Measurements from ENCODE around the gene ATP2C2. TPM values are rescaled to one million over a fixed set of nuclear protein-coding genes. Genes with fewer than 3 reads are reported as not detected.

Gene ATP2C2
- total and polyA plus RNA-seq, 2 of the 8 experiments (the other 6 are each of a cell fraction or from before 2014, with no cell fraction given), result 1.2 to 2.8 TPM

DNA sequence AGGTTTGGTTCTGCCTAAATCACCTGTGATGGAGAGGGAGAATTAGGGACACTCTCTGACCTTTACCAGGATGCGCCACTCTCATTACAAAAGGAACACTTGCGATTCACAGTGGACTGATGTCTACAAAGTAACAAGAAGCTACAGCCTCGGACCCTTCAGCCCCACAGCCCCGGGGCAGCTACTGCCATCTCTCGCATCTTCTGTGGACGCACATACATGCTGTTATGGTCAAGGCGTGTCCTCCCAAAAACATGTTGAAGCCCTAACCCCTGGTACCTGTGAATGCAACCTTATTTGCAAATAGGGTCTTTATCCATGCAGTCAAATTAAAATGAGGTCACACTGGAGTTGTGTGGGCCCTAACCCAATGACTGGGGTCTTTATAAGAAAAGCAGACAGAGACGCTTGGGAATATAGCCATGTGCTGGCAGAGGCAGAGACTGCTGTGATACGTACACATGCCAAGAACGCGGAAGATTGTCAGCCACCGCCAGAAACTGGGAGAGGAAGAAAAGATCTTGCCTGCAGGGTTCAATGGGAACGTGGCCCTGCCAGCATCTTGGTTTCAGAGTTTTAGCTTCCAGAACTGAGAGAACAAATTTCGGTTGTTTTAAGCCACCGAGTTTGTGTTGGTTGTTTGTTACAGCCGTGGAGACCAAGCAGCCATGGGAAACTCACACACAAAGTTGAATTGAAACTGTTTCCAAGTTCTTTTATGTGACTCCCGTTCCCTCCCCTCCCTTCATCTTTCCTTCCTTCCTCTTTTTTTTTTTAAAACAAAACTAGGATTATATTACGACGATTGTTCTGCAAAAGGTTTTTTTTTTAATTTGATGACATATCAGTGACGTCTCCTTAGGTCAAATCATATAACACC lies 23.1 kb downstream of the ATP2C2 start (continued):
- TF ChIP-seq, protein P1, sequence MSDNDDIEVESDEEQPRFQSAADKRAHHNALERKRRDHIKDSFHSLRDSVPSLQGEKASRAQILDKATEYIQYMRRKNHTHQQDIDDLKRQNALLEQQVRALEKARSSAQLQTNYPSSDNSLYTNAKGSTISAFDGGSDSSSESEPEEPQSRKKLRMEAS (IDR thresholded peaks at IDR 0.05), result no peak

All from H1 (cell line).